Ovary (tissue), 9 donors: ENCODE results near the gene MMP20. TPM values are rescaled to one million over a fixed set of nuclear protein-coding genes. Genes with fewer than 3 reads are reported as not detected.

Source experiments
- DNase-seq, 5 donors: peaks; one replicate each; pipeline ENCODE4 v3.0.0-alpha.2; 2019 to 2020
- H3K27ac ChIP-seq, 2 donors: fragments of 200-600 bp; one replicate each; pipeline versions ENCODE4 v1.5.1 to v1.8.0; 2019 to 2022
- H3K27me3 ChIP-seq: fragments of 200-600 bp; one replicate; pipeline ENCODE4 v1.8.0; 2022
- H3K36me3 ChIP-seq: fragments of 200-600 bp; sonication (generic); one replicate; pipeline ENCODE4 v1.5.1; 2019
- H3K4me1 ChIP-seq: one replicate; pipeline ENCODE4 v1.8.1; 2013; ENCODE audit warnings: mild to moderate bottlenecking, moderate library complexity; ENCODE audit not compliant: insufficient read depth
- H3K4me3 ChIP-seq: fragments of 200-600 bp; sonication (generic); one replicate; pipeline ENCODE4 v1.5.1; 2017
- H3K9me3 ChIP-seq, 2 donors: fragments of 200-600 bp in 1 of 2; sonication (generic) in 1 of 2; one replicate each; pipeline versions ENCODE4 v1.5.1 to v1.8.1; 2013 to 2019; ENCODE audit warnings: mild to moderate bottlenecking in 1 of 2, moderate library complexity in 1 of 2
- CTCF ChIP-seq, 3 donors: fragments of 450-650 bp in 2 of 3; fragments of 200-600 bp in 1 of 3; IDR thresholded peaks; one replicate each; pipeline versions ENCODE4 v1.5.1 to v1.8.0; 2016 to 2022; ENCODE audit warnings: antibody characterized with exemption in 3 of 3, mild to moderate bottlenecking in 1 of 3
- EP300 ChIP-seq: sonication (generic); formaldehyde crosslinking; IDR thresholded peaks from one replicate; pipeline ENCODE4 v1.6.1; 2017; ENCODE audit warnings: antibody characterized with exemption
- POLR2A ChIP-seq: fragments of 450-650 bp; IDR thresholded peaks from one replicate; pipeline ENCODE4 v1.6.1; 2017; ENCODE audit warnings: antibody characterized with exemption, mild to moderate bottlenecking, moderate library complexity
- WGBS, 3 donors: extraction: QIAGEN DNeasy Blood & Tissue Kit in 1 of 3; methylation state at CpG; one replicate each; pipeline versions ENCODE4 v1.1.5 to v1.1.7; 2013 to 2017; 5-methylcytosine and 5-hydroxymethylcytosine counted together
- intact Hi-C, 4 donors: fragments of 100-400 bp; cut with DNase I; formaldehyde crosslinking; loops; one replicate each; pipeline versions ENCODE4 v1.11.0 to v1.15.1; 2022 to 2023
- polyA plus RNA-seq, 2 donors: library from polyadenylated mRNA; stranded (reverse); fragments of 200-250 nt in 1 of 2; fragments of 350-450 nt in 1 of 2; fragmentation: Illumina TruSeq in 1 of 2; extraction: RNeasy Lipid Tissue Mini Kit (QIAGEN cat#74804) in 1 of 2; gene quantifications; one replicate each; pipeline ENCODE4 v1.2.3, GENCODE V29; 2013 to 2014
- total RNA-seq, 7 donors: library from RNA; depleted of rRNA in 2 of 7; stranded (reverse); fragments of >200 nt in 2 of 7; fragmentation: NEBNext Ultra II Directional in 3 of 7; extraction: Animal tissue kit (Norgen Biotek cat#: 25700) in 3 of 7; gene quantifications; one replicate each; pipeline versions ENCODE4 v1.1.0 to v1.2.4, GENCODE V29; 2016 to 2023
- donor health status: DM: no; HTN: no; CAD: no; lungs with moderate emphysema.
- donor health status: DM: no; HTN: no; CAD: no.
- donor health status: Bipolar disorder and iron deficiency.
- donor health status: DM: yes; HTN: yes; CAD: no.
- donor health status: DM: no; HTN: no; CAD: no.
- donor health status: DM: yes; HTN: yes; CAD: no.

Gene MMP20
- total and polyA plus RNA-seq, 9 donors: not detected

DNA sequence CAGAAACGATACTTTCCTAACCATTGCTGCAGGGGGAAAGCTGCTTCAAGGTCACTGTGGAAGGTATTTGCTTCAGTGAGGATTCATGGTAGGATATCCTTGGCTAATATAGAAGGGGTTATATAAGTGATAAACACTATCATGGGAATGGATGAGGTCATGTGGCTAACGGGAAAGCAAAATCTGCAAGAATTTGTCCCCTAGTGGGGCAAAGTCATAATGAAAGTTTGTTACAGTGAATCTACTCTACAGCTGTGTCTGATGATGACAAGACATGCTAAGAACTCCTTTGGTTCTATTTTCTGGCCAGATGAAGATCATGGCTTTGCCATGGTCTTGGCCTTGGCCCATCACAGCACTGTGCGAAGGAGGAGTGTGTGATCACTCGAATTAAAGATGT is 13.8 kb downstream of the MMP20 start:
- H3K36me3 ChIP-seq: no peaks in the 10 kb centered on the region
- intact Hi-C loops: no loop called here
- no peak for DNase-seq
- no peaks in the 10 kb centered on the region for H3K4me1 ChIP-seq
- no peak overlapping the region for H3K4me3 ChIP-seq
- 62 to 70% (median 62%) methylated on average over 4 of the region's 4 CpGs for WGBS, 3 donors
- H3K27ac ChIP-seq: no peak overlapping the region
- TF ChIP-seq CTCF (IDR thresholded peaks at IDR 0.05) (no peak), EP300 (no peak), POLR2A (no peak)
- no peaks in the 10 kb centered on the region for H3K9me3 ChIP-seq
- no peaks in the 10 kb centered on the region for H3K27me3 ChIP-seq

DNA sequence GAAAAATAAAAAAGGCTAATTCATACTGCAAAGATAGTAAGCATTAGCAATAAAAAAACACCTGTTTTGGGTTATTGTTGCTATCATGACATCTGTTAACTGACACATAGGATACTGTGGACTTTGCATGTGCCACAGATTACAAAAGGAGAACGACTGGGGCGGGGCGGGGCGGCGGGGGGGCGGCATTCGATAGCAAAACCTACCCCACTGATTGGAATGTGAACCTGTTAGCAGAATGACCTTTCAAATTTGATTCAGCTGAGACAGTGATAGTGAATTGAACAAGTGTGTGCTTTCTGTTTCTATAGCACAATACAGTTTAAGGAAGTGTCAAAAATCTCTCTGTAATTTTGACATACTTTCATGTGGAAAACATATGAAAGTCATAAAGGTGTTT is 14.9 kb downstream of the MMP20 start:
- WGBS, 3 donors: 76 to 85% (median 79%) methylated on average over 7 of the region's 7 CpGs
- Histone ChIP-seq H3K4me3 (no peak overlapping the region), H3K27ac (no peak overlapping the region), H3K4me1 (no peaks in the 10 kb centered on the region), H3K36me3 (no peaks in the 10 kb centered on the region), H3K9me3 (no peaks in the 10 kb centered on the region), H3K27me3 (no peaks in the 10 kb centered on the region)
- no peak for TF ChIP-seq EP300
- TF ChIP-seq CTCF (IDR thresholded peaks at IDR 0.05): no peak
- TF ChIP-seq POLR2A: no peak
- DNase-seq: no peak
- intact Hi-C loops: no loop called here

- intact Hi-C loops: no loop called here
- no peak overlapping the region for H3K4me3 ChIP-seq
- H3K27me3 ChIP-seq: no peaks in the 10 kb centered on the region
- H3K9me3 ChIP-seq: no peaks in the 10 kb centered on the region
- no peaks in the 10 kb centered on the region for H3K36me3 ChIP-seq
- no peaks in the 10 kb centered on the region for H3K4me1 ChIP-seq
- no peak for DNase-seq
- no peak for TF ChIP-seq POLR2A
- TF ChIP-seq CTCF (IDR thresholded peaks at IDR 0.05): no peak
- TF ChIP-seq EP300: no peak
- no peak overlapping the region for H3K27ac ChIP-seq
- WGBS, 3 donors: 60 to 71% (median 70%) methylated on average over 3 of the region's 3 CpGs
These were observed 16.4 kb downstream of the MMP20 start for GRCh38 chr11:102608699-102609098.

DNA sequence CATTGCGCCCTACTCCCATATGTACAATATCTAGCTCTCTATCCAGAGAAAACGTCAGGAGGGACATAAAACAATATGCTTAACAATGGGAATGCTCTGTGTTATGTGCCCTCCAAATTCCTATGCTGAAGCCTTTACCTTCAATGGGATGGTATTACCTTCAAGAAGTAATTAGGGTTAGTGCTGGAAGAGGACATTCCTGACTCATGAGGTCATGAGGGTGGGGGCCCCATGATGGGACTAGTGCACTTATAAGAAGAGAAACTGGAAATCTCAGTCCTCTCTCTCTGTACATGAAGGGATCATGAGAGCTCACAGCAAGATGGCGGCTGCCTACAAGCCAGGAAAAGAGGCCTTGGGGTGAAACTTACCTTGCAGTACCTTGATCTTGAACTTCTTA is 20.3 kb downstream of the MMP20 start:
- no peaks in the 10 kb centered on the region for H3K27me3 ChIP-seq
- no peak overlapping the region for H3K27ac ChIP-seq
- H3K4me3 ChIP-seq: no peak overlapping the region
- no peaks in the 10 kb centered on the region for H3K36me3 ChIP-seq
- H3K4me1 ChIP-seq: no peaks in the 10 kb centered on the region
- WGBS, 3 donors: 76 to 79% (median 77%) methylated on average over 3 of the region's 3 CpGs
- DNase-seq: no peak
- TF ChIP-seq EP300 (no peak), CTCF (IDR thresholded peaks at IDR 0.05) (no peak), POLR2A (no peak)
- intact Hi-C loops: no loop called here
- H3K9me3 ChIP-seq: no peaks in the 10 kb centered on the region

GRCh38 chr11:102604011-102604410 is 21.1 kb downstream of the MMP20 start:
- Histone ChIP-seq H3K9me3 (no peaks in the 10 kb centered on the region), H3K36me3 (no peaks in the 10 kb centered on the region), H3K27ac (no peak overlapping the region), H3K4me1 (no peaks in the 10 kb centered on the region), H3K27me3 (no peaks in the 10 kb centered on the region), H3K4me3 (no peak overlapping the region)
- DNase-seq: no peak
- intact Hi-C loops: no loop called here
- no peak for TF ChIP-seq POLR2A
- no peak for TF ChIP-seq CTCF (IDR thresholded peaks at IDR 0.05)
- TF ChIP-seq EP300: no peak
- 80 to 90% (median 81%) methylated on average over 1 of the region's 1 CpG for WGBS, 3 donors
